ENCODE data around the gene RPRD1B.

GRCh38 chr20:38001173-38001875, 32.2 kb upstream of the RPRD1B start:
- TF ChIP-seq JUN (CRISPR knock-in tag; IDR thresholded peaks at IDR 0.05) (no peak), CTCF (CRISPR knock-in tag; IDR thresholded peaks at IDR 0.05) (no peak), DNMT1 (CRISPR knock-in tag; IDR thresholded peaks at IDR 0.05) (no peak), RAD21 (CRISPR knock-in tag; IDR thresholded peaks at IDR 0.05) (no peak), ZFX (CRISPR knock-in tag; IDR thresholded peaks at IDR 0.05; ENCODE audit: low read depth) (no peak), EZH2 (conservative IDR thresholded peaks at IDR 0.05; ENCODE audit: low read depth, low read length) (no peak), CBX5 (CRISPR knock-in tag; IDR thresholded peaks at IDR 0.05; ENCODE audit: borderline replicate concordance) (no peak), TBX2 (CRISPR knock-in tag; IDR thresholded peaks at IDR 0.05; ENCODE audit: borderline replicate concordance) (no peak), STAT6 (CRISPR knock-in tag; IDR thresholded peaks at IDR 0.05; ENCODE audit: borderline replicate concordance) (no peak), ZNF367 (CRISPR knock-in tag; IDR thresholded peaks at IDR 0.05; ENCODE audit: borderline replicate concordance) (no peak), FOXK2 (IDR thresholded peaks at IDR 0.05) (no peak)
